DMS53 treated with DMSO at 0.1 percent for 48 hours (cell line): ENCODE measurements around the gene POPDC3.
A peak's percentile ranks its signal among the peaks of the same experiment; 100 is the strongest.
"Not testable (repeated sequence)": the region's sequence is repeated elsewhere in the genome, so short reads cannot be mapped to it uniquely, and the experiment has no call there.

Source experiments
- DNase-seq: peaks from one replicate; lab custom pipeline; 2025; ENCODE audit not compliant: unreplicated experiment; lab: John Stamatoyannopoulos, UW

Gene POPDC3

GRCh38 chr6:105196076-105196475 is 16.3 kb upstream of the POPDC3 start:
- no peak for DNase-seq

GRCh38 chr6:105194591-105194990 is 14.8 kb upstream of the POPDC3 start:
- DNase-seq, result no peak

GRCh38 chr6:105194106-105194505 is 14.3 kb upstream of the POPDC3 start:
- DNase-seq, result no peak

GRCh38 chr6:105193647-105194046 is 13.8 kb upstream of the POPDC3 start:
- no peak for DNase-seq

DNA sequence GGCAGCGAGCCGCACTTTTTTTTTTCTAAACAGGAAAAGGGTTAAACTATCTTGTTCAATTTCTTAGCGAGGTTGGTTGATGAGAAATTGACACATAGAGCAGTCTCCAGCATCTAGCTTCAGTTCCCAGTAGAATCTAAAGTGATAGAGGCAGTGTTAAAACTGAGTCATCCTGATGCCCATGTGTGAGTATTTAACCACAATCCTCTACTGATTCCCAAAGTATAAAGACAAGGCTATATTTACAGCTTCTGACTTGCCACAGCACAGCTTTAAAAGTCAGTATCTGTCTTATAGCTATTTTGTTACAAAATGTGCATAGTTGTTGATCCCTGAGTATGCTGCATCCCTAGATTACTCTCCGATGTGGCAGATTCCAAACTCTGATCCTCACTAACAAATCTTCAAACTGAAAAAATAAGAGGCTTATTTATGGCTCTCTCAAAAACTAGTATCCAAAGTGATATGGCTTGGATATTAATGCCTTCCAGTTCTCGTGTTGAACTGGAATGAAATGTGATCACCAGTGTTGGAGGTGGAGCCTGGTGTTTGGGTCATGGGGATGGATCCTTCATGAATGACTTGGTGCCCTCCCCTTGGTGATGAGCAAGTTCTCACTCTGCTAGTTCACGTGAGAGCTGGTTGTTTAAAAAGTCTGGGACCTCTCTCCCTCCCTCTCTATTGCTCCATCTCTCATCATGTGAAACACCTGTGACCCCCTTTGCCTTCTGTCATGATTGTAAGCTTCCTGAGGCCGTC is 13.1 kb upstream of the POPDC3 start:
- DNase-seq, result no peak

GRCh38 chr6:105191351-105191750 is 11.5 kb upstream of the POPDC3 start:
- DNase-seq, result no peak

GRCh38 chr6:105189026-105189820 is 9.4 kb upstream of the POPDC3 start:
- no peak for DNase-seq

DNA sequence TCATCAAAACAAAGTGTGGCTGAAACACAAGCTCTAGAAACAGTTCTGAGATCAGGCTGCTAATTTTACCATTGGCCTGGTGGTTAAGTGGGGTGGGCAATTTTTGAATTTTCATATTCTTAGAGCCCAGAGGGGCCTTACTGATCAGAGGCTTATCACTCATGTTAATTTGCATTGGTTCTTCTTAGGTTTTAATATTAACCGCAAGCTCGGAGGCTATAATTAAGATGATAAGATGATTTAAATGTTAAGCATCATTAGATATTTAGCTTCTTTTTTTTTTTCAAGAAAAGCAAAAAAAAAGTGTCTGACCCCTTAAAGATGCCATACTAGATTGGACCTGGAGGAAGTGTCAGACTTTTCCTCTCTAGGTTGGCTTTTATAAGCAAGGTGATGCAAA is 8.4 kb upstream of the POPDC3 start:
- DNase-seq, result no peak

- DNase-seq, result no peak
Measured at GRCh38 chr6:105186576-105186975, 6.8 kb upstream of the POPDC3 start.

DNA sequence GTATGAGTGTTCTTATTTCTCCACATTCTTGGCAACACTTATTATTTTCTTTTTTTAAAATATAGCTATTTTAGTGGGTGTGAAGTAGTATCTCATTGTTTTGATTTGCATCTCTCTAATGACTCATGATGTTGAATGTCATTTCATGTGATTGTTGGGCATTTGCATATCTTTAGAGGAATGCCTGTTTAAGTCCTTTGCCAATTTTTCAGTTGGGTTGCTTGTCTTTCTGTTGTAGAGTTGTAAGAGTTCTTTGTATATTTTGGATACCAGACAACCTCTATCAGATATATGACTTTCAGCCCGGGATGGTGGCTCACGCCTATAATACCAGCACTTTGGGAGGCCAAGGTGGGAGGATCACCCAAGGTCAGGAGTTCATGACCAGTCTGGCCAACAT is 5.1 kb upstream of the POPDC3 start:
- no peak for DNase-seq

DNA sequence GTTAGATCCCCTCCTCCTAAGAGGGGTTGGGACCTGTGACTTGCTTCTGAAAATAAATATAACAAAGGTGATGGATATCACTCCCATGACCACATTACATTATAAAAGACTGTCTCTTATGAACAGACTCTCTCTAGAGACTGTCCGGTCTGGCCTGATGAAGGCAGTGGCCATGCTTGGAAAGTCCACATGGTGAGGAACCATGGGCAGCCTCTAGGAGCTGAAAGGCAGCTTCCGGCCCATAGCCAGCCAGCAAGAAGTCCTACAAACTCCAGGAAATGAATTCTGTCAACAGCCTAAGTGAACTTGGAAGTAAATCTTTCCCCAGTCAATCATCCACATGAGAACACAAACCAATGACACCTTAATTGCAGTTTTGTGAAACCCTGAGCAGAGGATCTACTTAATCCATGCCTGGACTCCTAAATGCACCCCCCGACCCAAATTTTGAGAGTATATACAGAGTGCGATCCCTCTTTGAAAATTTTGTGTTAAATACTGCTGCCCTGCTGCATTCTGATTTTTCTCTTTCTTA is 2.2 kb upstream of the POPDC3 start:
- no peak for DNase-seq

- no peak for DNase-seq
Measured at GRCh38 chr6:105178636-105179035, 1.2 kb downstream of the POPDC3 start.

GRCh38 chr6:105178110-105178509 is 1.7 kb downstream of the POPDC3 start:
- DNase-seq, result no peak

- no peak for DNase-seq
Measured at GRCh38 chr6:105177556-105177955, 2.3 kb downstream of the POPDC3 start.

GRCh38 chr6:105174512-105174911 is 5.3 kb downstream of the POPDC3 start:
- no peak for DNase-seq

DNA sequence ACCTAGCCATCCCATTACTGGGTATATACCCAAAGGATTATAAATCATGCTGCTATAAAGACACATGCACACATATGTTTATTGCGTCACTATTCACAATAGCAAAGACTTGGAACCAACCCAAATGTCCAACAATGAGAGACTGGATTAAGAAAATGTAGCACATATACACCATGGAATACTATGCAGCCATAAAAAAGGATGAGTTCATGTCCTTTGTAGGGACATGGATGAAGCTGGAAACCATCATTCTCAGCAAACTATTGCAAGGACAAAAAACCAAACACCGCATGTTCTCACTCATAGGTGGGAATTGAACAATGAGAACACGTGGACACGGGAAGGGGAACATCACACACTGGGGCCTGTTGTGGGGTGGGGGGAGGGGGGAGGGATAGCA is 7.3 kb downstream of the POPDC3 start:
- DNase-seq, result not testable (repeated sequence)

- no peak for DNase-seq
Measured at GRCh38 chr6:105170059-105170458, 9.8 kb downstream of the POPDC3 start.

GRCh38 chr6:105167914-105168313 is 11.9 kb downstream of the POPDC3 start:
- no peak for DNase-seq

GRCh38 chr6:105164418-105164817 is 15.4 kb downstream of the POPDC3 start:
- peak; percentile 30 for DNase-seq

DNA sequence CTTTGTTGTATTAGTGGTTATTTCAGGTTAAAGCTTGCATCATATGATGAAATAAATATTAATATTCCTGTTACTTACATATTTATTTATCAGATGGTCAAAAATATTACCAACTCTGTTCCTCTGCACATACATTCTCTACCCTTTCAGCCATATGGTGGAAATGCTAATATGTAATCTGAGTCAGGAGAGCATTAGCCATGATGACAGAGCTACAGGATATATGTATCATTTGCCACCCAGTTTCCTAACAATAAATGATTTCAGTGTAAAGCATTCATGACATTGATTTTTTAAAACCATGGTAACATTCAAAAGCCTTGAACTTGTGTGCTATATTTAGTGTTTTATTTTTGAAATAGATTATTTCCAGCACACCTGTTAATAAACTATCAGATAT is 16.6 kb downstream of the POPDC3 start:
- no peak for DNase-seq

DNA sequence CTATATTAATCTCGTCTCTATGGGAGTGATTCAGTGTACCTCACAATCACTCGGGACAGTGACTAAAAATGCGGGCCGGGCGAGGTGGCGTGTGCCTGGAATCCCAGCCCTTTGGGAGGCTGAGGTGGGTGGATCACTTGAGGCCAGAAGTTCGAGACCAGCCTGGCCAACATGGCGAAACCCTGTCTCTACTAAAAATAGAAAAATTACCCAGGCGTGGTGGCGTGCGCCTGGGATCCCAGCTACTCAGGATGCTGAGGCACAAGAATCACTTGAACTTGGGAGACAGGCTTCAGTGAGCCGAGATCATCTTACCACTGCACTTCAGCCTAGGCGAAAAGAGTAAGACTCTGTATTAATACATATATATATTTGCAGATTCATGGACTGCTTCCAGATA is 17.4 kb downstream of the POPDC3 start:
- no peak for DNase-seq

- no peak for DNase-seq
Measured at GRCh38 chr6:105161421-105161820, 18.4 kb downstream of the POPDC3 start.
